Suppressor macrophage treated with lipopolysaccharide for 1 hour (primary cell): Measurements from ENCODE around the gene PREX1.
"Not testable (repeated sequence)": the region's sequence is repeated elsewhere in the genome, so short reads cannot be mapped to it uniquely, and the experiment has no call there.

Experiments used
- DNase-seq, 3 donors: peaks; one replicate each; pipeline ENCODE4 v3.0.0-alpha.2; 2020 to 2022

Gene PREX1

GRCh38 chr20:48845721-48846306, 18.0 kb upstream of the PREX1 start:
- DNase-seq, result no peak

- peak; percentile 67 to 90 (median 87) for DNase-seq
These were observed 17.2 kb upstream of the PREX1 start for GRCh38 chr20:48844996-48845395.

GRCh38 chr20:48843896-48844295, 16.1 kb upstream of the PREX1 start:
- DNase-seq, result not testable (repeated sequence)

- peak; percentile 53 to 55 (median 53) for DNase-seq
These were observed 15.4 kb upstream of the PREX1 start for GRCh38 chr20:48843057-48843806.

GRCh38 chr20:48841875-48842529, 14.2 kb upstream of the PREX1 start:
- DNase-seq, result peak in 1 of 3 donors; percentile 51

GRCh38 chr20:48841196-48841874, 13.5 kb upstream of the PREX1 start:
- DNase-seq, result no peak

GRCh38 chr20:48839154-48839917, 11.5 kb upstream of the PREX1 start:
- peak; percentile 65 to 81 (median 76) for DNase-seq

- peak; percentile 49 to 73 (median 60) for DNase-seq
These were observed 9.2 kb upstream of the PREX1 start for GRCh38 chr20:48837014-48837413.

GRCh38 chr20:48835390-48835789, 7.6 kb upstream of the PREX1 start:
- DNase-seq, result no peak

GRCh38 chr20:48834278-48834677, 6.5 kb upstream of the PREX1 start:
- DNase-seq, result no peak

GRCh38 chr20:48832405-48832730, 4.6 kb upstream of the PREX1 start:
- peak; percentile 90 to 96 (median 92) for DNase-seq

- DNase-seq, result peak; percentile 89 to 97 (median 92)
These were observed 4.1 kb upstream of the PREX1 start for GRCh38 chr20:48831718-48832404.

GRCh38 chr20:48830826-48831318, 3.1 kb upstream of the PREX1 start:
- DNase-seq, result no peak

GRCh38 chr20:48829940-48830339, 2.1 kb upstream of the PREX1 start:
- DNase-seq, result no peak

GRCh38 chr20:48828734-48829460, 1.1 kb upstream of the PREX1 start:
- no peak for DNase-seq

GRCh38 chr20:48826883-48827771, 672 bp downstream of the PREX1 start:
- peak; percentile 57 to 80 (median 59) for DNase-seq

GRCh38 chr20:48826480-48826879, 1.3 kb downstream of the PREX1 start:
- DNase-seq, result peak; percentile 40 to 42 (median 42)

- DNase-seq, result peak; percentile 63 to 74 (median 68)
These were observed 1.7 kb downstream of the PREX1 start for GRCh38 chr20:48826069-48826468.

- DNase-seq, result peak; percentile 71 to 83 (median 74)
These were observed 2.3 kb downstream of the PREX1 start for GRCh38 chr20:48825566-48825920.
